Right atrium auricular region (tissue), 2 donors: ENCODE measurements around the gene AGO4. TPM values are rescaled to one million over a fixed set of nuclear protein-coding genes. Genes with fewer than 3 reads are reported as not detected.
A peak's percentile ranks its signal among the peaks of the same experiment; 100 is the strongest.
"Not testable (repeated sequence)": the region's sequence is repeated elsewhere in the genome, so short reads cannot be mapped to it uniquely, and the experiment has no call there.

ENCODE experiments used
- DNase-seq: peaks from one replicate; pipeline ENCODE4 v3.0.0-alpha.2; 2019; ENCODE audit warnings: low spot score
- H3K27ac ChIP-seq, 2 donors: fragments of 200-600 bp; sonication (generic); 1 replicate in 1 of 2; 2 replicates in 1 of 2; pipeline ENCODE4 v1.5.1; 2016 to 2019
- H3K27me3 ChIP-seq, 2 donors: fragments of 200-600 bp; sonication (generic); one replicate each; pipeline versions ENCODE4 v1.5.1 to v1.6.0; 2017 to 2019
- H3K36me3 ChIP-seq: fragments of 200-600 bp; sonication (generic); one replicate; pipeline ENCODE4 v1.5.1; 2016
- H3K4me1 ChIP-seq, 2 donors: fragments of 200-600 bp; sonication (generic); one replicate each; pipeline versions ENCODE4 v1.5.1 to v1.6.0; 2017 to 2019
- H3K4me3 ChIP-seq, 2 donors: fragments of 200-600 bp; sonication (generic); 1 replicate in 1 of 2; 2 replicates in 1 of 2; pipeline ENCODE4 v1.5.1; 2017 to 2019; ENCODE audit warnings: mild to moderate bottlenecking in 1 of 2, moderate library complexity in 1 of 2
- H3K9me3 ChIP-seq, 2 donors: fragments of 200-600 bp; sonication (generic); one replicate each; pipeline ENCODE4 v1.5.1; 2019
- total RNA-seq, 2 donors: library from RNA; depleted of rRNA; stranded (reverse); fragments of >200 nt; gene quantifications; one replicate each; pipeline ENCODE4 v1.1.0, GENCODE V29; 2016
- TF ChIP-seq, protein P1 (sequence below), 2 donors: fragments of 200-600 bp; sonication (generic); IDR thresholded peaks; one replicate each; pipeline ENCODE4 v1.5.1; 2019; ENCODE audit warnings: antibody characterized with exemption in 2 of 2

Gene AGO4
- total RNA-seq, 2 donors from 2014 or later, result 15.7 to 16.4 TPM

DNA sequence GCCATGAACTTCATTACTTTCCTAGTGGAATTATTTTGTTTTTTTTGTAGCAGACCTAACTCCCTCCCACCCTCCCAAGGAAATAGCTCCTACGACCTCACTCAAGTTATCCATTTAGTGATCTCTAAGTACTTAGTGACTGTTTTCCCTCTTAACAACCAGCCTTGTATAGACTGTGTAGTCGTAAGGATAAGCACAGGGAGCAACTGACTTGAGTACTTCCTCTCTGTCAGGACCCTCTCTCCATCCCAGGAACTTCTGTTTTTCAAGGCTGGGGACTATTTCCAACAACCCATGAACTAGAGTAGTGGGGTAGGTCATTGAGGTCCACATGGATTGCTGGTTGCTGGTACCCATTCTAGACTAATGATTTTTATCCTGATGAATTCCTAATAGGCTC, 77.1 kb downstream of the AGO4 start:
- peaks cover 0 to 42% of the 10 kb centered on the region in 2 donors for H3K4me1 ChIP-seq
- TF ChIP-seq, protein P1, sequence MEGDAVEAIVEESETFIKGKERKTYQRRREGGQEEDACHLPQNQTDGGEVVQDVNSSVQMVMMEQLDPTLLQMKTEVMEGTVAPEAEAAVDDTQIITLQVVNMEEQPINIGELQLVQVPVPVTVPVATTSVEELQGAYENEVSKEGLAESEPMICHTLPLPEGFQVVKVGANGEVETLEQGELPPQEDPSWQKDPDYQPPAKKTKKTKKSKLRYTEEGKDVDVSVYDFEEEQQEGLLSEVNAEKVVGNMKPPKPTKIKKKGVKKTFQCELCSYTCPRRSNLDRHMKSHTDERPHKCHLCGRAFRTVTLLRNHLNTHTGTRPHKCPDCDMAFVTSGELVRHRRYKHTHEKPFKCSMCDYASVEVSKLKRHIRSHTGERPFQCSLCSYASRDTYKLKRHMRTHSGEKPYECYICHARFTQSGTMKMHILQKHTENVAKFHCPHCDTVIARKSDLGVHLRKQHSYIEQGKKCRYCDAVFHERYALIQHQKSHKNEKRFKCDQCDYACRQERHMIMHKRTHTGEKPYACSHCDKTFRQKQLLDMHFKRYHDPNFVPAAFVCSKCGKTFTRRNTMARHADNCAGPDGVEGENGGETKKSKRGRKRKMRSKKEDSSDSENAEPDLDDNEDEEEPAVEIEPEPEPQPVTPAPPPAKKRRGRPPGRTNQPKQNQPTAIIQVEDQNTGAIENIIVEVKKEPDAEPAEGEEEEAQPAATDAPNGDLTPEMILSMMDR (IDR thresholded peaks at IDR 0.05), result no peak
- no peak overlapping the region for H3K27ac ChIP-seq

DNA sequence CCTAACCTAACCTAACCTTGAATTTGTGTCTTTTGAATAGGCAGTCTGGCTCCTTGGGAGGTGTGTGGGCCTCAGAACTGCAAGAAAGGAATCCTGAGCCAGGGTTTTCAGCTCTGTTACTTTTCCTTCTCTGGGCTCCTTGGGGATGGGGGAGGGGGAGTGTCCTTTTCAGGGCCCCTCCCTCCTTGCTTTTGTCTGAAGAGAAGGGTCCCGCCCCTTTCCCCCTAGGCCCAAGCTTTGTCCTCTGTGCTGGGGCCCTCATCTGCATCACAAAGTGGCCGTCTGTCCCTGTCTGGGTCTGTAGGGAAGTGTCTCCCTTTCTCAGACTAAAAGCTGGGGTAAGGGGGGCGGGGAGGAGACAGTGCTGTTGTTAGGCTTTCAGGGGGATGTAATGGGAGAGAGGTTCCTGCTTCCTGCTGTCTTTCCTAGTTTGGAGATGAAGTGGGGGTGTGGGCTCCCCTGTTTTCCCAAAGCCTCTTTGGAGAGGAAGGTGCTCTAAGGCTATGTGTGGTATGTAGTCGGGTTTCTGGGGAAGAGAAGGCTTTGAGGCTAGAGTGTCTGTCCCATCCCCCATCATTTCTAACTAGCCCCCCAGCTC, 78.2 kb downstream of the AGO4 start:
- DNase-seq, result no peak
- TF ChIP-seq, protein P1 (IDR thresholded peaks at IDR 0.05), result no peak
- Histone ChIP-seq H3K27me3 (no peaks in the 10 kb centered on the region), H3K4me1 (peaks cover 0 to 42% of the 10 kb centered on the region in 2 donors), H3K4me3 (no peak overlapping the region), H3K9me3 (no peaks in the 10 kb centered on the region), H3K36me3 (peaks cover 18% of the 10 kb centered on the region), H3K27ac (peak overlapping the region; percentile 10 to 33)

More for the DNA sequence above, 77.1 kb downstream of the AGO4 start:
- DNase-seq, result no peak
- no peak overlapping the region for H3K4me3 ChIP-seq
- H3K9me3 ChIP-seq, result no peaks in the 10 kb centered on the region
- H3K36me3 ChIP-seq, result peaks cover 7% of the 10 kb centered on the region
- H3K27me3 ChIP-seq, result no peaks in the 10 kb centered on the region

DNA sequence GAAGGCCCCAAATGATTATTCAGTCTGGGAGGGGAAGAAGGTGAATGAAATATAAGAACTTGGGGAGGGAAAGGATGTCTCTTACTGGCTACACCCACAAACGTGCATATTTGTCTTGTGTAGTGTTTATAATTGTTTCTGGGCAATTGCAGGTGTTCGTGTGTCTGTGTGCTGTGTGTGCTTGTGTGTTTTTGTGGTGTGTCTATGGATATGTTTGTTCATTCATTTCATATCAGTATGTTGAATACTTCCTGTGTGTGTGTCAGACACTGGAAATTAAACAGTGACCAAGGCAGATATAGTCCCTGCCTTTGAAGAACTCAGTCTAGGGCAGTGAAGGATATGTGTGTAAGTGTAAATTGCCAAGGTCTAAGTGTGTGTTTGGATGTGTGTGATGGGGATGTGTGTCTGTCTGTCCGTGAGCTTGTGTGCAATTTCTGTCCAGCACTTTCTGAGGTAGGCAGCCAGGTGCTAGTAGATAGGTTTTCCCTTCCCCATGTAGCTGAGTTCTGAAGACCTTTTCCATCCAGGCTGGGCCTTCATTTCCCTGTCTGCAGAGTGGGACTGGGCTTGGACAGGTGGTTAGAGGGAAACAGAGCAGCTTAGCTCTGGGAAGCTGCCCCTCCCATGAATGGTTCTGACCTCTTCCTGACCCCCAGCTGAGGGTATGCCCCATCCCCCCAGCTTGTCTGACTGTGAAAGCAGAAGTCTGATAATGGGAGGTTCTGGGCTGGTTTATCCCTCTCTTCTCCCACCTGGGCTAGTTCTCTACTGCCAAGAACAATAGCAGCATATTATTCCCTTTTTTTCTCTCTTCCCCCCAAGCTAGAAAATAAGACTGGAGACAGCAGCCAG, 79.0 kb downstream of the AGO4 start:
- Histone ChIP-seq H3K27ac (peak overlapping the region; percentile 10 to 33), H3K4me1 (peaks cover 0 to 42% of the 10 kb centered on the region in 2 donors)

DNA sequence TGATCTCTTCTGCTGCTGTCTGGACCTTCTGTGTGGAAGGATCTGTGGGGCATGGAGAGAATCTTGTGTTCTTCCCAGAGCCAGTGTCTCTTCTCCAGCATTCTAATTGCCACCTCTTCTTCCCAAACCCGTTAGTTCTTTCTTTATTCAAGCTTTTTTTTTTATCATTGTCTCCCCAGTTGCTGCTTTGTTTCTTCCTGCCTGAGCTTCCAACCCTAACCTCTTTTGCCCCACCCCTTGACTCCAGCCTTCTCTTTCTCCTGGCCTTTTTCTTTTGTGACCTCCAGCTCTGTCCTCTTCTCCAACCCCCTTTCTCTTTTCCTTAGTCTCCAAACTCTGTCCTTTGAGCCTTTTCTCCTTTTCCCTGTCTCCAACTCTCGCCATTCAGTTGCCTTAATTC, 79.7 kb downstream of the AGO4 start:
- Histone ChIP-seq H3K9me3 (no peaks in the 10 kb centered on the region), H3K4me3 (no peak overlapping the region), H3K27me3 (no peaks in the 10 kb centered on the region), H3K27ac (no peak overlapping the region), H3K36me3 (peaks cover 23% of the 10 kb centered on the region), H3K4me1 (peaks cover 0 to 39% of the 10 kb centered on the region in 2 donors)
- DNase-seq, result no peak
- TF ChIP-seq, protein P1 (IDR thresholded peaks at IDR 0.05), result no peak

More for the DNA sequence above, 79.0 kb downstream of the AGO4 start:
- DNase-seq, result no peak
- no peak overlapping the region for H3K4me3 ChIP-seq
- TF ChIP-seq, protein P1 (IDR thresholded peaks at IDR 0.05), result no peak
- no peaks in the 10 kb centered on the region for H3K9me3 ChIP-seq
- peaks cover 23% of the 10 kb centered on the region for H3K36me3 ChIP-seq
- H3K27me3 ChIP-seq, result no peaks in the 10 kb centered on the region

DNA sequence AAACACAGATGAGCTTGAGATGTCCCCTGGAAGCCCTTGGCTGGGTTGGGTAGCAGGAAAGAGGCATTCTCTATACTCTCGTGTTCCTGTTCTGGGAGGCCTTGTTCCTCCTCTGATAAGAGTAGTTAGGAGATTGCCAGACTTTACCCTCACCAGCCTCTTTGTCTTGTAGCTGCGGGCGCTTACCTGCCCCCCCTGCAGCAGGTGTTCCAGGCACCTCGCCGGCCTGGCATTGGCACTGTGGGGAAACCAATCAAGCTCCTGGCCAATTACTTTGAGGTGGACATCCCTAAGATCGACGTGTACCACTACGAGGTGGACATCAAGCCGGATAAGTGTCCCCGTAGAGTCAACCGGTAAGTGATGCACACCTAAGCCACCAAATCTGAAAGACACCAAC, 80.4 kb downstream of the AGO4 start:
- Histone ChIP-seq H3K36me3 (peaks cover 27% of the 10 kb centered on the region), H3K9me3 (no peaks in the 10 kb centered on the region), H3K4me3 (no peak overlapping the region), H3K4me1 (peaks cover 0 to 43% of the 10 kb centered on the region in 2 donors), H3K27me3 (no peaks in the 10 kb centered on the region), H3K27ac (no peak overlapping the region)
- no peak for DNase-seq
- TF ChIP-seq, protein P1 (IDR thresholded peaks at IDR 0.05), result no peak

DNA sequence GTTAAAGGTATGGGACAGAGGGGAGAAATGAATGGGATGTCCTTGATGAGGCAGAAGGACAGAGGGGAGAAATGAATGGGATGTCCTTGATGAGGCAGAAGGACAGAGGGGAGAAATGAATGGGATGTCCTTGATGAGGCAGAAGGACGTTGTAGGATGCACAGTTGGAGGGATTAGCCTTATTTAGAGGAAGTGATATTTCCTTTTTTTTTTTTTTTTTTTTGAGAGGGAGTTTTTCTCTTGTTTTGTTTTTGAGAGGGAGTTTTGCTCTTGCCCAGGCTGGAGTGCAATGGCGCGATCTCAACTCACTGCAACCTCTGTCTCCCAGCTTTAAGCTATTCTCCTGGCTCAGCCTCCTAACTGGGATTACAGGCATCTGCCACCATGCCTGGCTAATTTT, 81.2 kb downstream of the AGO4 start:
- H3K4me3 ChIP-seq, DNase-seq, H3K27me3 ChIP-seq, H3K9me3 ChIP-seq, H3K27ac ChIP-seq: not testable (repeated sequence)
- Histone ChIP-seq H3K36me3 (peaks cover 34% of the 10 kb centered on the region), H3K4me1 (peaks cover 0 to 47% of the 10 kb centered on the region in 2 donors)
